IPS-NIHi7 (cell line): Measurements from ENCODE around the gene MNT.

Experiments
- DNase-seq: peaks from one replicate; pipeline ENCODE4 v3.0.0; 2012; ENCODE audit warnings: mixed read lengths; ENCODE audit errors: extremely low spot score

Gene MNT

GRCh38 chr17:2415081-2415480 lies 14.2 kb upstream of the MNT start:
- DNase-seq: no peak

DNA sequence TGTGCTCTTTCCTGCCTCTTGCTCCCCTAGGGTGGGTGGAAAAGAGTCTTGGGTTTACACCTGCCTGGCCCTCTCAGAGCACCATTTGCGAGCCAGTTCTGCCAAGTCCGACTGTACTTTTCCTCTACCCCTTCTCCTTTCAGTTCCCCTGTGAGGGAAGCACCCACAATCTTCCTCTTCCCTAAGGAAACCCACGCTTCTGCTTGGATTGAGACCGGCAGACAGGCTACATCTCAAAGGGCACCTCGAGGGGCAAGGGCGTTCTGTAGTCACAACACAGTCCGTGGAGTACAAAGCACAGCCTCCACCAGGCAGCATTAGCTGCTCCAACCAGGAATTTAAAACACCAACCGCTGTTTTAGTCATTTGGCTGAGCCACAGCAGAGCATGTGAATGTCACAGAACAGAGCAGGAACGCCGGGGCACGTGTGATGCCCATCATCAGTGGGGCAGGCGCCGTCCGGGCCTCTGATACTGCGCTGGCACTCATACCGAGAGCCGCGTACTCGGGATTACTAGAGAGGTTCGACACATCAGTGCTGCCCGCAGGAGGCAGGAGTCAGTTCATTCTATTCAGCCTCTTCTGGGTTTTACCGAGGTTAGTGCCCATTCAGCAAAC lies 13.7 kb upstream of the MNT start:
- no peak for DNase-seq

GRCh38 chr17:2412561-2413021 lies 11.7 kb upstream of the MNT start:
- DNase-seq: peak; percentile 54

GRCh38 chr17:2410951-2411350 lies 10.1 kb upstream of the MNT start:
- DNase-seq: no peak

GRCh38 chr17:2406903-2407790 lies 6.3 kb upstream of the MNT start:
- no peak for DNase-seq

GRCh38 chr17:2406271-2406902 lies 5.5 kb upstream of the MNT start:
- no peak for DNase-seq

GRCh38 chr17:2405247-2405926 lies 4.5 kb upstream of the MNT start:
- no peak for DNase-seq

DNA sequence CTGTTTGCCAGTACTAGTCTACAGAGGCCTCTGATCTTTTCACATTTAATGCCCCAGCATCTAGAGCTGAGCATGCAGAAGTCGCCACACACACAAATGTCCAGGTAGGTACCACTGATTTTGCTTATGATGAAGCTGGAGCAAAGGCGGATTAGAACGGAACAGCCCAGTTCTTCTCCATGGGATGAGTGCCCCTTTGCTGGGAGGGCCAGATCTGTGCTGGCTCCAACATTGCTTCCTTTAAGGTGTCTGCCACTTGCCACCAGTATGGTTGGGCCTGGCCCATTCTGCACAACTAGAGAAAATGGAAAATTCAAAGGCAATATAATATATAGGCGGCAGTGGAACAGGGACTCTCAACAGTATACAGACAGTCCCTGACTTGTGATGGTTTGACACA lies 2.2 kb upstream of the MNT start:
- DNase-seq: no peak

DNA sequence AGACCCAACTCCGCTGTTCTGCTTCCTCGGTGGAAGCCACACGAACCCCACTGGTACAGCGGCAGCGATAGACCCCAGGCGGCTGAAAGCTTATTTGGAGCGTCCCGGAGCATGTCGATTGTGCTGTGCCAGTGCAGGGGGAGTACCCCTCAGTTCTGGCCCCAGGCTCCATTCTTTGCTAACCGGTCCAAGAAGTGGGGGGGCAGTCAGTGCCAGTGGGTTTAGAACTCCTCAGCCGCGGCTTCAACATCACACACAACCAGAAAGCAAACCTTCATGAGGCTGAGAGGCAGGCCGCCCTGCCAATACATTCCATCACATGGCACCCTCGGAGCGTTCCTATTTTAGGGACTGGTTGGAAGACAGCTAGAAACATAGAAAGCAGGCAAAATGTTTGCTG lies 1.7 kb upstream of the MNT start:
- no peak for DNase-seq

GRCh38 chr17:2401426-2402221 lies 764 bp upstream of the MNT start:
- DNase-seq: peak; percentile 92

DNA sequence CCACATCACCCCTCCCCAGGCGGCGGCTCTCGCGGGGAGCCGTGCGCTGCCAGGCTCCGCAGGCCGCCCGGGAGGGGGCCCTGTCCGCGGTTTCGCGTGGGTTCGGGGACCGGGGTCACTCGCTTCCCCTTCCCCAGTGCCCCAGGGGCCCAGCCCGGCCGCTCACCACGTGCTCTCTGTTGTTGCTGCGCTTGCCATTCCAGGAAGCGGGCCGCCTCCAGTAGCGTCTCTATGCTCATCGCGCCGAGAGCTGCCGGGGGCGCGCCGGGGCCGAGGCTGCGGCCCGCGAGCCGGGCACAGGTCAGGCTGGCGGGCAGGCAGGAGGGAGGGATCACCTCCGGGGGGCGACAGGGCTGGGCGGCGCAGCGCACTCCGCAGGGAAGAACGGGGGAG lies 390 bp downstream of the MNT start:
- no peak for DNase-seq

- peak; percentile 85 for DNase-seq
Measured at GRCh38 chr17:2399572-2400473, 1.0 kb downstream of the MNT start.

- DNase-seq: no peak
Measured at GRCh38 chr17:2398655-2399571, 1.9 kb downstream of the MNT start.

DNA sequence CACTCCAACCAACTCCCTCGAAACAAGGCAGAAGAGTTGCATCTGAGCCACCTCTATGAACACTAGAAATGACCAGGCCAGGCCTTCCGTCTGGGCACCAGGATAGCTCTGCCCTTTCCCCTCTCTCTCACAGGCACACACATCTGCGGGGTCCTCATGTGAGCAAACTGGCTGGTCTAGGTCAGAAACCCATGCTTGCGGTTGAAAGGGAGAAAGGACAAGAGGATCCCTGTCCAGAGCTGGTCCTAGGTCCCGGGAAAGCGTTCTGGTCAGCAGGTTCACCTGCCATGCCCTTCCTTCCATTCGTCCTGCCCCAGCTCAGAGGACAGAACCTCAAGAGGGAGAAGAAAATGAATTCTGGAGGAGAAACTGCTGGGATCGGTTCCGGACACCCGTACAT lies 2.7 kb downstream of the MNT start:
- no peak for DNase-seq

GRCh38 chr17:2397247-2398171 lies 3.4 kb downstream of the MNT start:
- DNase-seq: no peak

DNA sequence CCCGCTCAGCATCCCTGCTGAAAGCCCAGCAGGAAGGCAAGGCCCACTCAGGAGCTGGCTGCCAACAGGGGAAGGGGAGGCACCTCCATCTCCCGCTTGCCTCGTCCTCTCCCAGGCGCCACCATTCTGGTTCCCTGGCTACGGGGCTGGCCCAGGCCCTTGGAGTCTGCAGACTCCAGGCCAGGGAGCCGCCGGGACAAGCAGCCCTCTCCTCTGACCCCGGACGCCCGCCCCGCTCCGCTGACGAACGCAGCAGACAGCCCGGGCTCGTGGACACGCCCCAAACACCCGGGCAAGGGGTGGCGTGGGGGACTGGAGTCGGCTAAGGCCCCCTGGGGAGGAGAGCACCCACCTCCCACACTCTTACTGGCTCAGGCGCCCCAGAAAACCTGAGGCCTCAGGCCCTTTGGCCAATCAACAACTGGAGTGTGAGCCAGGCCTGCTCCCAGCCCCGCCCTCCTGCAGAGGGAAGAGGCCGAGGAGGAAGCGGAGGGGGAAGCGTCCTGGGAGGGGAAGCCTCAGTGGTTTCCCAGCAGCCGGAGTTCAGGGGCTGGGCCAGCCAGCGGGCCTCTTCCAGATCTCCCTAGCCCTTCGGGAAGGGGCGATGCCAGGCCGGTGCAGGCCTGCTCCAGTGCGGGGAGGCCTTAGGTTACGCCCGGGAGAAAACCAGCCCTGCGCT lies 4.2 kb downstream of the MNT start:
- DNase-seq: peak; percentile 74

- no peak for DNase-seq
Measured at GRCh38 chr17:2396192-2396567, 4.7 kb downstream of the MNT start.
